Glutamatergic neuron (in vitro differentiated cells): ENCODE data around the gene KRT72. TPM values are rescaled to one million over a fixed set of nuclear protein-coding genes. Genes with fewer than 3 reads are reported as not detected.

Experiments used
- DNase-seq: peaks from one replicate; pipeline ENCODE4 v3.0.0; 2022
- H3K27ac Mint-ChIP-seq: one replicate; pipeline ENCODE4 v1.8.0; 2020; ENCODE audit warnings: mild to moderate bottlenecking, mixed read lengths, inconsistent platforms; ENCODE audit not compliant: unreplicated experiment
- H3K27me3 Mint-ChIP-seq: one replicate; pipeline ENCODE4 v1.8.0; 2020; ENCODE audit warnings: mild to moderate bottlenecking, moderate library complexity, mixed read lengths, inconsistent platforms; ENCODE audit not compliant: unreplicated experiment
- H3K36me3 Mint-ChIP-seq: one replicate; pipeline ENCODE4 v1.8.0; 2020; ENCODE audit warnings: mild to moderate bottlenecking, mixed read lengths, inconsistent platforms; ENCODE audit not compliant: unreplicated experiment
- H3K4me1 Mint-ChIP-seq: one replicate; pipeline ENCODE4 v1.8.0; 2020; ENCODE audit warnings: mild to moderate bottlenecking, low read depth, mixed read lengths, inconsistent platforms; ENCODE audit not compliant: unreplicated experiment
- H3K4me3 Mint-ChIP-seq: one replicate; pipeline ENCODE4 v1.8.0; 2020; ENCODE audit warnings: mild to moderate bottlenecking, mixed read lengths, inconsistent platforms; ENCODE audit not compliant: unreplicated experiment
- H3K9me3 Mint-ChIP-seq: one replicate; pipeline ENCODE4 v1.8.0; 2020; ENCODE audit warnings: mild to moderate bottlenecking, moderate library complexity, mixed read lengths, inconsistent platforms; ENCODE audit not compliant: unreplicated experiment
- CTCF ChIP-seq: fragments of 200-600 bp; sonication (generic); IDR thresholded peaks from one replicate; pipeline ENCODE4 v1.5.0; 2021; ENCODE audit not compliant: partially characterized antibody, unreplicated experiment
- total RNA-seq: library from RNA; stranded (reverse); fragmentation: NEBNext Ultra II Directional; extraction: Animal tissue kit (Norgen Biotek cat#: 25700); gene quantifications from one replicate; pipeline ENCODE4 v1.2.1, GENCODE V29; 2021; ENCODE audit not compliant: unreplicated experiment

The KRT72 gene
- total RNA-seq, 1 donor from 2014 or later = not detected

DNA sequence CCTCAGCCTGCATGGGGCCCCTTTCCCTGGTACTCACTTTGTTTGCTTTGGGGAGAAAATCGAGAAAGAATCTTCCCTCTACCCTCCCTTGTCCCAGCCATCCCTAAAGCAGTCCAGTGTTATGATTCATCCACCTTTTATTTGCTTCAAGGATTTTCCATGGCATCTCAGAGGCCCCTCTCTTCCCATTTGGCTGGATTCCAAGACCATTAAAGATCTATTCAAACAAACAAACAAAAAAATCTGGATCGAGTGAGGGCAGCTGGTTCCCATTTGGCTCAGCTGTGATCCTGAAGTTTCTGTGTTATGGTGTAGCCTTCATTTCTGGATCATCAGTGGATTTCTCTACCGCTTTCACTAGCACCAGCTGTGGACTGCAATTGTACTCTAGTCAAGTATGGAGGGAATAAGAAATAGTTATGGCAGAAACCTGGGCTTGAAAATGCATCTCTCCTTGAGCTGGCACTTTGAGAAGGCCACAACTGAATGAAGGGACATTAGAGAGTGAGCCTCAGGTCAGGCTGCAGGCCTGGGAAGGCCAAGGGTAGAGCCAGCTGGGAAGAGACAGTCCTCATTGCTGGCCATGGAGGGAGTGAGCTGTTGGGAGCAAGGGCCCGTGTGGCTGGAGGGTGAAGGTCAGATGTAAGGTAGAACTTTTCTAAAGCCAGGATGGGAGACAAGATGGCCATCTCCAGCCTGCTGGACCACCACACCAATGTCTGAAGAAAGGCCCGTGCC lies 62.0 kb downstream of the KRT72 start:
- no peak for TF ChIP-seq CTCF
- no peak for DNase-seq

DNA sequence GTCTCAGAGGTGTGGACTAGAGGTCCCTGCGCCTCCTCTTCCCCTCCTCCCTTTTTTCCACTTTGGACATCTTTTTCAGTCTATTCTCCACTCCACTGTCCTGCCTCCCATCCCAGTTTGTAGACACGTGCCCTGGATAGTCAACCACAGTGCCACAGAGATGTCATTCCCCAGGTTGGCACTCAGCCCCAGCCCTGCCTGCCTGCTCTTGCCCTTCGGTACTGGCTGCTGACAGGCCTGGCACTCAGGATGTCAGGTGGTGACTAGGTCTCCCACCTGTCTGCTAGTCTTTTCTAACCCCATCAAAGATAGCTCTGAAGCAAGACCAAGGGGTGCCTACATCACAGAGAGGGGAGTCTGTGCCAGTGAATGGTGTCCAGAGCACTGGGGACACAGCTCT lies 64.2 kb downstream of the KRT72 start:
- TF ChIP-seq CTCF = no peak
- Mint-ChIP-seq H3K36me3 (no peaks in the 10 kb centered on the region), H3K4me1 (no peaks in the 10 kb centered on the region), H3K4me3 (no peak overlapping the region), H3K9me3 (peaks cover 5% of the 10 kb centered on the region), H3K27ac (no peak overlapping the region), H3K27me3 (peaks cover 4% of the 10 kb centered on the region)
- no peak for DNase-seq

More for the DNA sequence above, 62.0 kb downstream of the KRT72 start:
- Mint-ChIP-seq H3K27ac (no peak overlapping the region), H3K4me1 (no peaks in the 10 kb centered on the region), H3K4me3 (no peak overlapping the region), H3K36me3 (no peaks in the 10 kb centered on the region), H3K27me3 (peaks cover 8% of the 10 kb centered on the region), H3K9me3 (peaks cover 5% of the 10 kb centered on the region)

Other genes with a start within 250 kb of the KRT72 start
- gene KRT85, start 234.0 kb downstream of the KRT72 start, total RNA-seq = not detected
- gene KRT84, start 215.8 kb downstream of the KRT72 start, total RNA-seq = not detected
- not detected for gene KRT82, start 195.1 kb downstream of the KRT72 start, total RNA-seq
- gene KRT75, start 167.1 kb downstream of the KRT72 start, total RNA-seq = not detected
- not detected for gene KRT6B, start 149.3 kb downstream of the KRT72 start, total RNA-seq
- gene KRT6C, start 127.7 kb downstream of the KRT72 start, total RNA-seq = not detected
- gene KRT6A, start 108.2 kb downstream of the KRT72 start, total RNA-seq = not detected
- gene KRT5, start 81.1 kb downstream of the KRT72 start, total RNA-seq = not detected
- gene KRT71, start 48.3 kb downstream of the KRT72 start, total RNA-seq = not detected
- not detected for gene KRT74, start 27.6 kb downstream of the KRT72 start, total RNA-seq
- gene KRT73, start 17.1 kb upstream of the KRT72 start, total RNA-seq = not detected
- gene KRT2, start 50.7 kb upstream of the KRT72 start, total RNA-seq = not detected
- not detected for gene KRT1, start 78.9 kb upstream of the KRT72 start, total RNA-seq
- gene KRT77, start 102.1 kb upstream of the KRT72 start, total RNA-seq = not detected
- gene KRT76, start 175.9 kb upstream of the KRT72 start, total RNA-seq = not detected
- not detected for gene KRT3, start 194.7 kb upstream of the KRT72 start, total RNA-seq
- not detected for gene KRT4, start 212.7 kb upstream of the KRT72 start, total RNA-seq
- not detected for gene KRT79, start 232.8 kb upstream of the KRT72 start, total RNA-seq
- gene KRT78, start 247.5 kb upstream of the KRT72 start, total RNA-seq = not detected